ENCODE data around the gene CTNNA2.

The CTNNA2 gene

DNA sequence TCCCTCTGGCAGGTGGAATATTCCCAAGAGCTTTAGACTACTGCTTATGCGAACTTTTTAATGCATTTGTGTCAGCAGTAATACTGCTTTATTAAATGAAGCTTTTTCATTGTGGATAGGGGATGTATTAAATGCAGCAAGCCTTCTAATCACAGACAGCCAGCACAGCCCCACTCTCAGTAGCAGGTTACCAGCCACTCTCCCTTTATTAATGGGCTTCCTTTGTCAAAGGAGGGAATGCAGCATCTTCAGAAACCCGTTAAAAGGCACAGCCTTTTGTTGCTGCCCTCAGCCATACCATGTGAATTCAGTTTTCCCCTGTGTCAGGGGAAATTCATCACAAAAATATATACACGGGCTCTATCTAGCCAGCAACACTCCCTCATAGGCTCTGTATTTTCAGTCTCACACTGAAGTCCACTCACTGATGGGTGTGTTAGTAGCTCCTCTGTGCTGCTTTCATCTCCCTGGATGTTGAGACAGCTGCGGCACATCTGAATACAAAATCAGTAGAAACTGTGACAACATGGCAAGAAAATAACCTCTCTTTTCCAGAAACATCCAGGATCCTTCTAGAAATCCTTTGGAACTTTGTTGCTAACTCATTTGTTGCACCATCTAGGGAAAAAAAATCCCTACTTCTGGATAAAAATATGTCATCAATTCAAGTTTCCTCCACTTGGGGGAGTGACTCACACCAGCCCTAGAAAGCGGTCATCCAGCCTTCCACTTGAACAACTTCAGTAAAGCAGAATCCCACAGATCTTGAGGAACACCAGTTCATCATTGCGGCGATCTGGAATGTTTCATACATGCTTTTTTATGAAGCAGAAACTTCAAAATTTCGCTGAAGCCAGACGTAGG is 743.3 kb downstream of the CTNNA2 start:
- DNase-seq (ENCODE audit: low read depth in 2 of 3, low spot score in 2 of 3) = no peak

- DNase-seq (ENCODE audit: low read depth in 2 of 3, low spot score in 2 of 3) = no peak
Observed at GRCh38 chr2:80256782-80257167, 743.9 kb downstream of the CTNNA2 start.

- no peak for DNase-seq (ENCODE audit: low read depth in 2 of 3, low spot score in 2 of 3)
Observed at GRCh38 chr2:80257450-80257849, 744.6 kb downstream of the CTNNA2 start.

- DNase-seq (ENCODE audit: low read depth in 2 of 3, low spot score in 2 of 3) = no peak
Observed at GRCh38 chr2:80258341-80258740, 745.5 kb downstream of the CTNNA2 start.

DNA sequence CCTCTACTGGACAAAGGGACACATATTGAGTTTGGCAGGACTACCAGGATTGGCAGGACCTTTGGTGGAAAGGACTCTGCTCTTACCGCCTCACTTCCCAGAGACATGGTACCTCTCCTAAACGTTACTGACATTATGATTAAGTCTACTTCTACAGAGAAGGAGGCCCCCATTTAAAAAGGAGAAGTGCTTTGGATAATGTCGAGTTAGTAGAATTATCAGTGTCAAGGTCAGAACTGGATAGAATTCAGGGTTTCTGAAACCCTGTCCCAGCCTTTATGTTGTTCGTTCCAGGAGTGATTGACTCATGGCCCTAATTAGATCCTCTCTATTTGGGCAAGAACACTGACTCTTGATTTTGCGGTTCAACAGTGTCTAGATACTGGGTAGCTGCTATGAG is 745.9 kb downstream of the CTNNA2 start:
- no peak for DNase-seq (ENCODE audit: low read depth in 2 of 3, low spot score in 2 of 3)

- no peak for DNase-seq (ENCODE audit: low read depth in 2 of 3, low spot score in 2 of 3)
Observed at GRCh38 chr2:80259292-80259691, 746.4 kb downstream of the CTNNA2 start.

GRCh38 chr2:80266231-80266630 is 753.4 kb downstream of the CTNNA2 start:
- DNase-seq (ENCODE audit: low read depth in 2 of 3, low spot score in 2 of 3) = no peak

DNA sequence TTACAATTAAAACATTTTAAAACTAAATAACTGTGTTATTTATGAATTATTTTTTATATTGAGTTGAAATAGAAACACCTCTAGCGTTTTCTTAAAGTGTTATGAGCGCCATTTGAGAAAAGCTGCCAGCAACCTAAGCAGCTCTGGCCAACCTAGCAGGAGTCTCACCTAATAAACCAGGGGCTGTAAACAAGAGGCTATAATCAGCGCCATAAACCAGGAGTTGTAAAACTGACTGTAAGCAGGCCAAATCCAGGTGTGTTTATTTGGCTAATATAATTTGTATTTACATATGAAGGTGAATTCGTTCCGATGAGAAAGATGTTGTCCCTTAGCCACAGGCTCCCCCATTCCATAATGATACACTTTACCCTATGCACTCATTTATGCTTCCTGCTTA is 757.0 kb downstream of the CTNNA2 start:
- no peak for DNase-seq (ENCODE audit: low read depth in 2 of 3, low spot score in 2 of 3)

DNA sequence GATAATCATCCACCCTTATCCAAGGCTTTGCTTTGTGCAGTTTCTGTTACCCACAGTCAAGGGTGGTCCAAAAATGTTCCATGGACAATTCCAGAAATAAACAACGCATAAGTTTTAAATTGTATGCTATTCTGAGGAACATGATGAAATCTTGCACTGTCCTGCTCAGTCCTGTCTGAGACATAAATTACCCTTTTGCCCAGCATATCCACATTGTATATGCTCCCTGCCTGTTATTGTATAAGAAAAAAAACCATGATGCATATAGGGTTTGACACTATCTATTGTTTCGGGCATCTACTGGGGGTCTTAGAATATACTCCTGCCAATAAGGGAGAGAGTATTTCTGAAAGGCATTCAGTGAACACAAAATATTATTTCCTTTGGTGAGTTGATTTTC is 767.7 kb downstream of the CTNNA2 start:
- no peak for DNase-seq (ENCODE audit: low read depth in 2 of 3, low spot score in 2 of 3)

- DNase-seq (ENCODE audit: low read depth in 2 of 3, low spot score in 2 of 3) = no peak
Observed at GRCh38 chr2:80281049-80281448, 768.2 kb downstream of the CTNNA2 start.

DNA sequence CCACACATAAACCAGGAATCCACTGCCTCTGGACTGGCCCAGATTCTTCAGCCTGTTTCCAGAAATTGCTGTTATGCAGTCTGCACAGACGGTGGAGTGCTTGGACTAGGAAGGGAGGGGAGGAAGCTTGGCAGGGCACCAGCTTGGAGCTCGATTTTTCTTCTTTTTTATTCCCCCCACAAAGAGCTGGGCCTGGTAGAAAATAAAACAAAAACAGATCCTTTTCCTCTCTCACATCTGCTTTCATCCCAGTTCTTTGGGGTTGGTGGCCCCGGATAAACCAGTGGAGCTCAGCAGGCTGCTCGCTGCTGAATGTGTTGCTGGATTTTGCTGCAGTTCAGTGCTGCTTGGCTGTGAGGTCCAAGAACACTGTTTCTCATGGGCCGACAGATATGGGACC is 775.7 kb downstream of the CTNNA2 start:
- DNase-seq (ENCODE audit: low read depth in 2 of 3, low spot score in 2 of 3) = no peak

DNA sequence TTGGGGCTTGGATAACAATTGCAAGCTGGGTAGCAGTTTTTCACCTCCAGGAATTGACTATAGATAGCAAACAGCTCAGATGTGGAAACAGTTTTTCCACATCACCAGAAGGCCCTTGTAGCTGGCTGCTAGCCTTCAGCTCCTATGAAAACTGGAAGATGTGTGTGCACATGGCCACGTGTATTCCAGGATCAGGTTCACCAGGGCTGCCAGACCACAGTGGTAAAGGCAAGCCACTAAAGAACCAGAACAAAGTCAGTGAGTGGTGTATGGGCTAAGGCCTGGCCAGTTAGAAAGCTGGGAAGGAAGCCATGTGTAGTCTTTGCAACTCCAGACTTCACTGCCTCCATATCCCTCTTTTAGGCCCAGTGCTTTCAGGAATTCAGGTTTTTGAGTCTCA is 778.8 kb downstream of the CTNNA2 start:
- no peak for DNase-seq (ENCODE audit: low read depth in 2 of 3, low spot score in 2 of 3)

GRCh38 chr2:80292474-80292873 is 779.6 kb downstream of the CTNNA2 start:
- DNase-seq (ENCODE audit: low read depth in 2 of 3, low spot score in 2 of 3) = no peak

GRCh38 chr2:80293039-80293438 is 780.2 kb downstream of the CTNNA2 start:
- no peak for DNase-seq (ENCODE audit: low read depth in 2 of 3, low spot score in 2 of 3)

- no peak for DNase-seq (ENCODE audit: low read depth in 2 of 3, low spot score in 2 of 3)
Observed at GRCh38 chr2:80298954-80299353, 786.1 kb downstream of the CTNNA2 start.

DNA sequence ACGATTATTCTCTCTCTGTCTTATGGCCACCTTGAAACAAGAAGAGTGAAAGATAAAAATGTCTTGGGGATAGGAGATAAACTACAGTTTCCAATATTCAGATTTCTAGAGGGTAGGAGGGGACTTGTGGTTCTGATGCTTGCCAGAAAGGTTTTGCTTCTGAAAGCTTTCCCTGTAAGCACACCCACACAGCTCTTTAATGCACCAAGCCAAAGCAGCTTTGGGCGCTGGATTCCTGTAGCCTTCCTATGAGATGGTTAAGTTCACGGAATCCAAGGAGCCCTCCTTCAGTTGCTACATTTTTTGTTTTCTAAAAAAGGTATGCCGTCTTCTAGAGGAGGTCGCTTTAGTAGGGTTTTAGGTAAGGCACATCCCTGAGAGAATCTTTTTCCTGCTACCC is 786.8 kb downstream of the CTNNA2 start:
- no peak for DNase-seq (ENCODE audit: low read depth in 2 of 3, low spot score in 2 of 3)

DNA sequence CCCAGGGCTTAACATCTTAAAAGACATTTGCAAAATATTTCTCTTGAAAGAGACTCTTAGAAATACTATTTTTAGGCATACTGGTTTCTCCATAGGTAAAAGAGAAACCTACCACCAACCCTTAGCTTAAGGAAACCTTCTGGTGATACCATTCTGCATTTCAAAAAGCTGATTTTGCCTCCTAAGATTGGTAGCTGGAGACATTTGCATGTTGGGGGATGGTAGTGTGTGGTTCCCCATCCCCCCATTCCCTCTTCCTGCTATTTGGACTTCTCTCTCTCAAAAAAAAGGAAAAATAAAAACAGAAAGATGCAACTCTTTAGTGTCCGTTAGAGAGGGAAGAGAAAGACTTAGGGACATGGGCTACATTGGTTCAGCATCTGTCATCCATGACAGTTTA is 787.5 kb downstream of the CTNNA2 start:
- no peak for DNase-seq (ENCODE audit: low read depth in 2 of 3, low spot score in 2 of 3)

- no peak for DNase-seq (ENCODE audit: low read depth in 2 of 3, low spot score in 2 of 3)
Observed at GRCh38 chr2:80300954-80301353, 788.1 kb downstream of the CTNNA2 start.

GRCh38 chr2:80302001-80302313 is 789.1 kb downstream of the CTNNA2 start:
- no peak for DNase-seq (ENCODE audit: low read depth in 2 of 3, low spot score in 2 of 3)

- no peak for DNase-seq (ENCODE audit: low read depth in 2 of 3, low spot score in 2 of 3)
Observed at GRCh38 chr2:80302314-80303005, 789.6 kb downstream of the CTNNA2 start.

DNA sequence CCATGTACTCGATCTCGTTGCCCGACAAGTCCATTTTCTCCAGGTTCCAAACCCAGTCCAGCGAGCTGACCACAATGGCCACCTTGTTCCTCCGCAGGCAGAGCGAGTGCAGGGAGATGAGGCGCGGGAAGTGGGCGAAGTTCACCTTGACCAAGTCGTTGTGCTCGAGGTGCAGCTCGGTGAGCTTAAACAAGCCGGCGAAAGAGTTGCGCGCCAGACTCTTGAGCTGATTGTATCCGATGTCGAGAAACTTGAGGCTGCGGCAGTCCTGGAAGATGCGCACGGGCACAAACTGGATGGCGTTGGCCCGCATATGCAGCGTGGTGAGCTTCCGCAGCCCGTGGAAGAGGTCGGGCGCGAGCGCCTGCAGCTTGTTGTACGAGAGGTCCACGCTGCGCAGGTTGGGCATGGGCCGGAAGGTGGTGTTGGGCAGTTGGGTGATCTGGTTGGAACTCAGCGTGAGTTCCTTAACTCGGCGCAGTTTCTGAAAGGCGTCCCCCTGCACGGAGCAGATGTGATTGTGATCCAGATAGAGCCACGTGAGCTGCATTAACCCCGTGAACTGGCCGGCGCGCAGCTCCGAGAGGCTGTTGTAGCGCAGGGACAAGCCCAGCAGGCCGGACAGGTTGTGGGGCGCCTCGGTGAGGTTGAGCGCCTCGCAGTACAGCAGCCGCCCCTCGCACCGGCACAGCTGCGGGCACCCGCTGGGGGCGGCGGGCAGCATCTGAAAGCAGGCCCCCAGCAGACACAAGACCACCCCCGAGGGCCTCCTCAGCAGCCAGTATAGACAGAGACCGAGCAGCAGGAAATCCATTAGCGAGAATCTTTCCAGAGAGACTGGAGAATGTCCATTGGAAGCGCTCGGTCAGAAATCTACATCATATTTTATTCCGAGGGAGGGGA is 790.4 kb downstream of the CTNNA2 start:
- DNase-seq (ENCODE audit: low read depth in 2 of 3, low spot score in 2 of 3) = no peak

Data from activated CD8-positive, alpha-beta memory T cell treated with anti-CD3 and anti-CD28 coated beads for 48 hours (primary cell).